WI38 (cell line): ENCODE data around the gene VSTM4.

Experiments used
- H3K4me3 ChIP-seq: 2 replicates; pipeline ENCODE4 v1.5.1; 2011; ENCODE audit warnings: low read depth, mild to moderate bottlenecking, control low read depth, low read length
- TF ChIP-seq, protein P1 (sequence below): IDR thresholded peaks from 2 replicates; pipeline ENCODE4 v1.5.1; 2012; ENCODE audit warnings: low read depth, mild to moderate bottlenecking, control low read depth, low read length

The VSTM4 gene

DNA sequence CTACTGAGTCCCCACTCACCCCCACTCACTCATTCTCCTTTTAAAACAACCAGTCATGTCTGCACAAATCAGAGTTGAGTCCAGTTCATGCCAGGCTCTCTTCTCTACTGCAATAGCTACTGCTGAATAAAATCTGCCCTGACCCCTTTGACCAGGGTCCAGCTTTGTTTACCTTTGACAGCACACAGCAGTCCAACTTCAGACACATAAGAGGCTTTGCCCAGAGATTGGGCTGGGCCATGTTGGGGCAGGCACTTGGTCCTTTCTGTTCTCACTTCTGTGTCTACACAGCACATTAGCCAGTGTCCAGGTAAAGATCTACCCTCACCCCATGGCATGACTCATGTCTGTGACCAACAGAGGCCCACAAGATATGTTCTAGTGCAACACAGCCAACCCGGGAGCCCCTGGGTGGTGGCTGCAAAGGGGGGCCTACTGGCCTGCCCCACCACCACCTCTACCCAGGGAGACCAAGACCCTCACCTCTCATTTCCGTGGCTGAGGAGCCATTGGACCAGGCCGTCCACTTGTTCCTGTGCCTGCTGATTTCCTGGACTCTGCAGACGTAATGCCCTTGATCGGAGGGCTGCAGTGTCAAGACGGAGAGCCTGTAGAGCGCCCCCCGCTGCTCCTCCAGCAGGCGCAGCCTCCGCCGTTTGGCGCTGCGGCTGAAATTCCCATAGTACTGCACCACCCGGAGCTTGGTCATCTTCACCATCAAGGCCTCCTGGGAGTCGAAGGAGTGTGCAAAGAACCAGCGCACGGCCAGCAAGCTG, 8.0 kb downstream of the VSTM4 start:
- TF ChIP-seq, protein P1, sequence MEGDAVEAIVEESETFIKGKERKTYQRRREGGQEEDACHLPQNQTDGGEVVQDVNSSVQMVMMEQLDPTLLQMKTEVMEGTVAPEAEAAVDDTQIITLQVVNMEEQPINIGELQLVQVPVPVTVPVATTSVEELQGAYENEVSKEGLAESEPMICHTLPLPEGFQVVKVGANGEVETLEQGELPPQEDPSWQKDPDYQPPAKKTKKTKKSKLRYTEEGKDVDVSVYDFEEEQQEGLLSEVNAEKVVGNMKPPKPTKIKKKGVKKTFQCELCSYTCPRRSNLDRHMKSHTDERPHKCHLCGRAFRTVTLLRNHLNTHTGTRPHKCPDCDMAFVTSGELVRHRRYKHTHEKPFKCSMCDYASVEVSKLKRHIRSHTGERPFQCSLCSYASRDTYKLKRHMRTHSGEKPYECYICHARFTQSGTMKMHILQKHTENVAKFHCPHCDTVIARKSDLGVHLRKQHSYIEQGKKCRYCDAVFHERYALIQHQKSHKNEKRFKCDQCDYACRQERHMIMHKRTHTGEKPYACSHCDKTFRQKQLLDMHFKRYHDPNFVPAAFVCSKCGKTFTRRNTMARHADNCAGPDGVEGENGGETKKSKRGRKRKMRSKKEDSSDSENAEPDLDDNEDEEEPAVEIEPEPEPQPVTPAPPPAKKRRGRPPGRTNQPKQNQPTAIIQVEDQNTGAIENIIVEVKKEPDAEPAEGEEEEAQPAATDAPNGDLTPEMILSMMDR: no peak
- no peak overlapping the region for H3K4me3 ChIP-seq

DNA sequence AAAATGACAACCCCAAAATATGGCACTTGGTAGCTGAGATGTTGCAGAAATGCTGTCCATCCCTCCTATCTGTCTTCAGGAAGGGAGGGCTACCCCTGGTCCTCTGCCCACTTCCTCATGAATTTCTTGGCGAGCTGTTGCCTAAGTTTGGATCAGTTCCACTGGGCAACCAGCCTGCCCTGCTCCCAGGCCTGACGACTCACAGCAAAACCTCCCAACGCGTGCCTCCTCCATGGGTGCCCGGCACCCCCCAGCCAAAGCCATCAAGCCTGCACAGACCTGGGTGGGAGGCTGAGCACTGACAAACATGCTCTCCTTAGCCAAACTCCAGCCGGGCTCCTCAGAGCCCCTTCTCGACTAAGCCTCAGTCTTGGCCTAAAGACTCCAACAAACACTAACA, 8.9 kb downstream of the VSTM4 start:
- TF ChIP-seq, protein P1: no peak
- H3K4me3 ChIP-seq: no peak overlapping the region

DNA sequence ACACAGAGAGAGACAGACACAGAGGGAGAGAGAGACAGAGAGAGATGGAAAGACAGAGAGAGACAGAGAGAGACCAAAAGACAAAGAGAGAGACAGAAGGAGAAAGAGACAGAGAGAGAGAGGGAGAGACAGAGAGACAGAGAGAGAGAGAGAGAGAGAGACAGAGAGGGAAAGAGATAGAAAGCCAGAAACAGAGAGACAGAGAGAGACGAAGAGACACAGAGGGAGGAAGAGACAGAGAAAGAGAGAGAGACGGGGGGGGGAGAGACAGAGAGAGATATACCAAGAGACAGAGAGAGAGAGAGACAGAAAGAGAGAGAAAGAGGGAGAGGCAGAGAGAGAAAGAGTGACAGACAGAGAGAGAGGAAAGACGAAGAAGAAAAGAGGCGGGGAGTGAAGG, 10.2 kb downstream of the VSTM4 start:
- no peak overlapping the region for H3K4me3 ChIP-seq
- TF ChIP-seq, protein P1: no peak

- H3K4me3 ChIP-seq: no peak overlapping the region
- TF ChIP-seq, protein P1: no peak
Measured at GRCh38 chr10:49104323-49104722, 11.0 kb downstream of the VSTM4 start.

DNA sequence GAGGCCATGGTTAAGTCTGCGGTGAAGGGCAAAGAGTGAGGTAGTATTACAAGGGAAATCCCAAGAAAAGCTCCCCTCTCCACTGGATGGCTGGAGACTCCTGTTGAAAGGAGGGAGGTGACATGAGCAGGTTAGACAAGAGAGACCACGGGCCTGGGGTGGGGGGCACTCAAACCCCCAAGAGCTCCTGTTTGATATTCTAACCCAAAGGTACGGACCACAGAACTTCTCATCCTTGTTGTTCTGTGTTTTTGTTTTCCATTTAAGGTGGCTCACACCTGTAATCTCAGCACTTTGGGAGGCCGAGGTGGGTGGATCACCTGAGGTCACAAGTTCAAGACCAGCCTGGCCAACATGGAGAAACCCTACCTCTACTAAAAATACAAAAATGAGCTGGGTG, 11.6 kb downstream of the VSTM4 start:
- TF ChIP-seq, protein P1: no peak
- H3K4me3 ChIP-seq: no peak overlapping the region

DNA sequence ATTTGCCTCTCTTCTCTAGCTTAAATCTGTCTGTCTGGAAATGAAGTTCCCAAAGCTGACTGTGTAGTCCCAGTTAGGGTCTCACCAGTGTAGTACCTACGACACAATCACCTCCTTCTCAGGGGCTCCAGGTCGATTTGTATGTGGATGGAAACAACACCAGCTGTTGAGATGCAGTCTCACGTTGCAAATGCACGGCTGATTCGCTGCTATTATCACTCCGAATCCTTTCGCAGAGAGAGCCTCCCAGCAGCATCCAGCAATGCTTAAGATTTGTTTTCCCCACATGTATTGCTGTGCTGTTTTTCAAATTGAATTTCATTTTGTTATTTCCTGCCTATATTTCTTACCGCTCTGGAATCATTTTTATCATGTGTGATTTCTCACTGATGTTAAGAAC, 16.3 kb downstream of the VSTM4 start:
- TF ChIP-seq, protein P1: no peak
- no peak overlapping the region for H3K4me3 ChIP-seq

GRCh38 chr10:49096890-49097445, 18.4 kb downstream of the VSTM4 start:
- no peak overlapping the region for H3K4me3 ChIP-seq
- TF ChIP-seq, protein P1: no peak
